HG03066 (cell line): ENCODE results near the gene BIN1.

ENCODE experiments used
- ATAC-seq: cut with Tn5 transposase; IDR thresholded peaks from one replicate; pipeline ENCODE4 v1.9.1; 2021; ENCODE audit warnings: low read depth; ENCODE audit not compliant: unreplicated experiment

BIN1 gene

GRCh38 chr2:127080226-127080937 is 26.6 kb downstream of the BIN1 start:
- ATAC-seq: peak; percentile 18

- ATAC-seq: no peak
Measured at GRCh38 chr2:127079358-127079920, 27.5 kb downstream of the BIN1 start.

DNA sequence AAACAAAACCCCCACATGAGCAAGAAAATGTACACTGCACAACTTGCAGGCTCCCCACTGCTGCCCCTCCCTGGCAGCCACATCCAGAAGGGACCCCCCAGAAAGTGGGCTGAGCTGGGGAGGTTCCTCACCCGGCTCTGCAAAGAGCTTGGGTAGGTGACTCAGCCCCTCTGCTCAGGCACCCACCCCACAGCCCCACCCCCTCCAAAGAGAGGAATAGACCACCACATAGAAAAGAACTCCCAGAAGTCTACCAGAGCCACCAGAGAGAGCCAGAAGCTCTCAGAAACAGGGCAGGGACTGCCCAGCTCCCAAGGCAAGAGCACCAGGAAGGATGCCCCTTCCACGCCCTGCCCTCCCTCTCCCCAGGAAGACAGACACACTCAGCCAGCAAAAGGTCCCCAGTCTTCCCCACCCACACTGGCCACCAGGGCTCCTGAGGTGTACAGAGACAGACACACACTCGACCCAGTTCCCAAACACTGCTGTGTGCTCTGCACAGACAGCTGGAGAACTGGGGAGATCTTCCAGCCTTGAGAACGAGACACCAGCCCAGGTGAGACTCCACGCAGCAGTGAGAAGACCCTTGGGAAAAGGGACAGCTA is 28.2 kb downstream of the BIN1 start:
- no peak for ATAC-seq

GRCh38 chr2:127078028-127078427 is 28.9 kb downstream of the BIN1 start:
- no peak for ATAC-seq

GRCh38 chr2:127076924-127077323 is 30.0 kb downstream of the BIN1 start:
- ATAC-seq: no peak

DNA sequence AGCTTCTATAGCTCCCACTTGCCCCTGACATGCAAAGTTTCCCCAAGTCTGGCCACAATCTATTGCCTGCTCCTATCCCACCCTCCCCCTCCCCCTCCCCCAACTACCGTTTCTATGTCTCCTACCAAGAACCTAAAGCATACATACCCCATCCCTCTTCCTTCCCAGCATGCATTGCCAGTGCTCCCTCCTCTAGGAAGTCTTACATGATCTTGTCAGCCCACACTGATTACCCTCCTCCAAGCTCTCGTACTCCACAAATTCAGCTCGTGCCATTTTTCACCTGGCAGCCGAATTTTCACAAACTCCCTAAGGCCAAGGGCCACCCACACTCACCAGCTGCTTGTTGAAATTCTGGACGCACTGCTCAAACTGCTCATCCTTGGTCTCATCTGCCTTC is 30.7 kb downstream of the BIN1 start:
- no peak for ATAC-seq

GRCh38 chr2:127075821-127076220 is 31.1 kb downstream of the BIN1 start:
- no peak for ATAC-seq

DNA sequence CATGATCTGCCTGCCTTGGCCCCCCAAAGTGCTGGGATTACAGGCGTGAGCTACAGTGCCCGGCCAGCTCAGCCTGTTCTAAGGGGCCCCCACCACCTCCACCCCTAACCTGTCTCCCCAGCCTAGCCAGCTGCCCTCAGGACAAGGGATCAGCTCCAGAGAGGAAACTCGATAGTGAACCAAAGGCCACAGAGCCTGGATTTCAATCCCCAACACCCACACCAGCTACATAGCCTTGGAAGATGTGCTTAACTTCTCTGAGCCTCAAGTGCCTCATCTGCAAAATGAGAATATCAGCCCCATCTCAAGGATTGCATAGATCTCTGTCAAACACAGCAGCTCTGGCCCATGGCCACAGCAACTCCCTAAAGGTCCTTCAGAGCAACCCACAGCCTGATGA is 32.0 kb downstream of the BIN1 start:
- ATAC-seq: no peak

GRCh38 chr2:127074358-127074757 is 32.6 kb downstream of the BIN1 start:
- ATAC-seq: no peak

- no peak for ATAC-seq
Measured at GRCh38 chr2:127072970-127073369, 34.0 kb downstream of the BIN1 start.

- no peak for ATAC-seq
Measured at GRCh38 chr2:127072396-127072795, 34.6 kb downstream of the BIN1 start.

DNA sequence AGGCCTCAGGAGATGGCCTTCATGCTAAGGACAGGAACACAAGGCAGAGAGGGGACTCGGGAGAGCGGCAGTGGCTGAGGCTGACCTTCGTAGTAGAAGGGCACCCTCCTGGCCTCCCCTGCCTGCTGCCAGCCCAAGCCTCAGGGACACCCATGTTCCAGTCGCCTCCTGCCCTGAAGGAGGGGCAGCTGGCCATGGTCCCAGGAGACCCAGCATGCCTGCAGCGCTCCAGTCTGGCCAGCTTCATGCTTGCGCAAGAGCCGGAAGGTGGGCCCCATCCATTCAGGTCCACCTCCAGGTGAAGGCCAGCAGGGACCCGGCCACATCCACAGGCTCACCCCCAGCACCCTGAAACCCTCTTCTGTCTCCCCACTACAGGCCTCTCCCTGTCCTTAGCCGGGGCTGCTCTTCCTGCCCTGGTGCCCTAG is 35.0 kb downstream of the BIN1 start:
- ATAC-seq: no peak

DNA sequence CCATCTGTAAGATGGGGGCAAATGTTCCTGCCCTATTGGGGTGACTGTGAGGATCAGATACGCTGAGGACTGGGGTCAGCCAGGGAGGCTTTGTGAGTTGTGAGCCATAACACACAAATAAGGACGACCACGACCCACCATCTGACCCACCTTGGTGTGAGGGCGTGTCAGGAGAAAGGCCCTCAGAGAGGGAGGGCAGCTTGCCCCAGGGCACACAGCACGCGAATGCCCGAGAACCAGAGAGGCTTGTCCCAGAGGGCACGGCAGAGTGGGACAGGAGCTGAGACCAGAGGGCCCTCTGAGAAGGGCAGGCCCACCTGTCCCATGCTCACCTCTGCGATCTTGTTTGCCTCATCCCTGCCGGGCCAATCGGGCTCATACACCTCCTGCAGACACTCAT is 36.7 kb downstream of the BIN1 start:
- no peak for ATAC-seq

DNA sequence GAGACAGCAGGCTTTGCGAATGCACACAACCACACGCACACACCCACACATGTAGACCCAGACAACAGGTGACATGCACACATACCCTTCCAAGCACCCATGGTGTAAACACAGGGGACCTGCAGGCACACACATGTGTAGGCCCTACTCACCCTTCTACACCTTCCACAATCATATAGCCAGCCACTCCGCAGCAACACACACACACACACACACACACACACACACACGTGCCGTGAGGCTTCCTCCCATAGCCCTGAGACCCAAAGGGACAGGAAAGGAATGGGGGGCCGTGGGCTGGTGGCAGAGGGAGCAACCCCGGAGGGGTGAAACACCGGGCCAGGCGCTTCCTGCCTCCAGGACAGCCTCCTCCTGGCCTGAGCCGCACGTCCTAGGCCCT is 37.4 kb downstream of the BIN1 start:
- ATAC-seq: no peak

- ATAC-seq: no peak
Measured at GRCh38 chr2:127069003-127069402, 38.0 kb downstream of the BIN1 start.

DNA sequence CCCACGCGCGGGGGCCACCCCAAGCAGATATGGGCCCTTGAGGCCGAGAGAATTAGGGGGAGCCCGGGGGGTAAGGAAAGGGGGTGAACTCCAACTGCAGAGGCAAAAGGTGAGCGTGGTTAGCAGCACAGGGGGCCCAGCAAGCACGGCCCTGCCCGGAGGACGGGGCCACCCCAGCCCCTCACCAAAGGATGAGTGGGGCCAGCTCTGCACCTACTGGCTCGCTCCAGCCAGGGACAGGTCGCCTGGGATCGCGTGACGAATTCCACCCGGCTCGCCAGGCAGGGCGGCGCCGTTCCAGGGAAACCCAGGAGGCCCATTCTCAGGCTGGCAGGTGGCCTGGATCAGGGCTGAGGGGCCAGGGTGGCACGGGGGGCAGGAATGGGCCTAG is 38.6 kb downstream of the BIN1 start:
- no peak for ATAC-seq

GRCh38 chr2:127067620-127068350 is 39.2 kb downstream of the BIN1 start:
- no peak for ATAC-seq

DNA sequence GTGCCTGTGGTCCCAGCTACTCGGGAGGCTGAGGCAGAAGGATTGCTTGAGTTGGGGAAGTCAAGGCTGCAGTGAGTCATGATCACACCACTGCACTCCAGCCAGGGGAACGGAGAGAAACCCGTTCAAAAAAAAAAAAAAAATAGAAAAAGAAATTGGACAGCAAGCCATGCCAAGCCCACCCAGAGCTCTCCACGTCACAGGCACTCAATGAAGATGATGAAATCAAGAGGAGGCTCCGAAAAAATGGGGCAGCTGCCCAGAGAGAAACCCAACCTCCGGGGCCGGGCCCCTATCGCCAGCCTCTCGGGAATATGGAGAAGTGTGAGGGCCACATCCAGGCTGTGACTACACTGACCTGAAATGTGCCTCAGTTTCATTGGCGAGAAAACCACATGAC is 40.0 kb downstream of the BIN1 start:
- ATAC-seq: no peak

DNA sequence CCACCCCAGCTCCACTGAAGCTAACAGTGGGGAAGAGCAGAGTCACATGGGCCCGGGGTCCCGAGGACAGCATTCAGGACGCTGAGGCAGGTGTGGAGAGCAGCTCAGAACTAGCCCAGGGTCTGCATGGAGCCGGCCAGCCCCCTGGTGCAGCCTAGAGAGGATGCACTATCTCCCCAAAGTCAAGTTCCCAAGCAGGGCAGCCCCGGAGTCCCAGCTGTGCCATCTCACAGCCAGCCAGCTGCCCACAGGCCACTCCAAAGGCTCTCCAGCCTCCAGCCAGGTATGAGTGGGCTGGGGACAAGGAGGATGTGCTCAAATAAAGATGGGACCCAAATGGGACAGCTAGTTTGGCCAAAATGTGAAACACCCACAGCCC is 41.0 kb downstream of the BIN1 start:
- ATAC-seq: no peak

GRCh38 chr2:127065299-127065939 is 41.5 kb downstream of the BIN1 start:
- ATAC-seq: no peak

- peak; percentile 89 for ATAC-seq
Measured at GRCh38 chr2:127064642-127065250, 42.2 kb downstream of the BIN1 start.
